ENCODE results near the gene NARS2. TPM values are rescaled to one million over a fixed set of nuclear protein-coding genes. Genes with fewer than 3 reads are reported as not detected.

Gene NARS2
- total RNA-seq, 1 donor from 2014 or later = 27.5 TPM

- Mint-ChIP-seq H3K9me3 (no peaks in the 10 kb centered on the region), H3K27me3 (no peaks in the 10 kb centered on the region), H3K36me3 (peaks cover 25% of the 10 kb centered on the region), H3K4me3 (peak overlapping the region; percentile 32), H3K4me1 (ENCODE audit: unreplicated experiment) (peaks cover 13% of the 10 kb centered on the region), H3K27ac (peak overlapping the region; percentile 55)
- TF ChIP-seq, protein P1, sequence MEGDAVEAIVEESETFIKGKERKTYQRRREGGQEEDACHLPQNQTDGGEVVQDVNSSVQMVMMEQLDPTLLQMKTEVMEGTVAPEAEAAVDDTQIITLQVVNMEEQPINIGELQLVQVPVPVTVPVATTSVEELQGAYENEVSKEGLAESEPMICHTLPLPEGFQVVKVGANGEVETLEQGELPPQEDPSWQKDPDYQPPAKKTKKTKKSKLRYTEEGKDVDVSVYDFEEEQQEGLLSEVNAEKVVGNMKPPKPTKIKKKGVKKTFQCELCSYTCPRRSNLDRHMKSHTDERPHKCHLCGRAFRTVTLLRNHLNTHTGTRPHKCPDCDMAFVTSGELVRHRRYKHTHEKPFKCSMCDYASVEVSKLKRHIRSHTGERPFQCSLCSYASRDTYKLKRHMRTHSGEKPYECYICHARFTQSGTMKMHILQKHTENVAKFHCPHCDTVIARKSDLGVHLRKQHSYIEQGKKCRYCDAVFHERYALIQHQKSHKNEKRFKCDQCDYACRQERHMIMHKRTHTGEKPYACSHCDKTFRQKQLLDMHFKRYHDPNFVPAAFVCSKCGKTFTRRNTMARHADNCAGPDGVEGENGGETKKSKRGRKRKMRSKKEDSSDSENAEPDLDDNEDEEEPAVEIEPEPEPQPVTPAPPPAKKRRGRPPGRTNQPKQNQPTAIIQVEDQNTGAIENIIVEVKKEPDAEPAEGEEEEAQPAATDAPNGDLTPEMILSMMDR (conservative IDR thresholded peaks at IDR 0.05) = no peak
- no peak for DNase-seq (ENCODE audit: extremely low spot score, unreplicated experiment)
Observed at GRCh38 chr11:78432956-78433355, 141.7 kb downstream of the NARS2 start.

DNA sequence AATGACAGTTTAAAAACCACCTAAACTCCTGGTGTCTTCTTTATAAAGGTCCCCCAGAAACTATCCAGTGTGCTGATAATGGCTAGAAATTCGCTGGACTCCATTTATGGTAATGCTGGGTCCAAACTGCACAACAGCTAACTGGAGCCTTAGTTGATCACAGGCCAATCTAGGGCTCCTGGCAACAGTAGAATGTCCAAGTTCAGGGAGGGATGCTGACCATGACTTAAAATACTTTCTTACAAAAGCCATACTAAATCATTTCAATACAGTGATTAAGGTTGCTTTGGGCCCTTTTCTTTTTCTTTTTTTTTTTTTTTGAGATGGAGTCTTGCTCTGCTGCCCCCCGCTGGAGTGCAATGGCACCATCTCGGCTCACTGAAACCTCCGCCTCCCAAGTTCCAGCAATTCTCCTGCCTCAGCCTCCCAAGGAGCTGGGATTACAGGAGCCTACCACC is 142.6 kb downstream of the NARS2 start:
- no peaks in the 10 kb centered on the region for H3K27me3 Mint-ChIP-seq
- H3K4me1 Mint-ChIP-seq (ENCODE audit: unreplicated experiment) = peaks cover 13% of the 10 kb centered on the region
- H3K4me3 Mint-ChIP-seq = no peak overlapping the region
- TF ChIP-seq, protein P1 (conservative IDR thresholded peaks at IDR 0.05) = peak; percentile 72
- DNase-seq (ENCODE audit: extremely low spot score, unreplicated experiment) = no peak
- no peaks in the 10 kb centered on the region for H3K9me3 Mint-ChIP-seq
- H3K36me3 Mint-ChIP-seq = peaks cover 21% of the 10 kb centered on the region
- H3K27ac Mint-ChIP-seq = no peak overlapping the region

DNA sequence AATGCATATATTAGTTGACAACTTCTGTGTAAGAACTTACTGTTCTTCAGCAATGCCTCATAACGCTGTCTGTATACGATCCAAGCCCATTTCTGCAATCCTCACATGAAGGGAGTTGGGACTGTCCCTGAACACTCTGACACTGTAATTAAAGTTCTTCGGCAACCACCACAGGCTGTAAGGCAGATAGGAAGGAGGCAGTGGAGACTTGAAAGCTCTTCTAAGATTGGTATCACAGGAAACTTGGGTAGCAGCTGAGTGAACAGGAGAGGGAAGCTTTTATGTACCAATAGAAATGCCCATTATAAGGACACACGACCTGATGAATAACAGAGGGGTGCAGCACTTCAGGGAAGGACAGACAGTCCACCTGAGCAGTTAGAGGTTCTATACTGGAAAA is 145.0 kb downstream of the NARS2 start:
- Mint-ChIP-seq H3K36me3 (peaks cover 12% of the 10 kb centered on the region), H3K27ac (peak overlapping the region; percentile 23), H3K4me1 (ENCODE audit: unreplicated experiment) (peaks cover 20% of the 10 kb centered on the region), H3K27me3 (no peaks in the 10 kb centered on the region), H3K4me3 (no peak overlapping the region), H3K9me3 (no peaks in the 10 kb centered on the region)
- TF ChIP-seq, protein P1 (conservative IDR thresholded peaks at IDR 0.05) = no peak
- DNase-seq (ENCODE audit: extremely low spot score, unreplicated experiment) = no peak

DNA sequence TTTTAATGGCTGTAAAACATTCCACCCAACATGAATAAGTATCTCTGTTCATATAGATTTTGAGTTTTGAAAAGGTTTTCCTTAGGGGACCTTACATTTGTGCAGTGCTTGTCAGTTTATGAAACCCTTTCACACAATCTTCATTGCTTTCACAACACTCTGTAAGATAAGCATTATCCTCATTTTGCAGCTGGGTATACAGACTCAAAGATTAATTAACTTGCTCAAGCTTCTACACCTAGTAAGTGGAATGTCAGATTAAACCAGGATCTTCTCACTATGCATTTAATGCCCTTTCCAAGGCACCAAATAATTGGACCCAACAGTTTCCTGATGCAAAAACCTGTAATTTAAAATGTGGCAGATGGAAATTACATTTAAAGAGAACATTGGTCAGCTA is 145.5 kb downstream of the NARS2 start:
- H3K27me3 Mint-ChIP-seq = no peaks in the 10 kb centered on the region
- no peak for DNase-seq (ENCODE audit: extremely low spot score, unreplicated experiment)
- H3K27ac Mint-ChIP-seq = no peak overlapping the region
- H3K4me1 Mint-ChIP-seq (ENCODE audit: unreplicated experiment) = peaks cover 23% of the 10 kb centered on the region
- TF ChIP-seq, protein P1 (conservative IDR thresholded peaks at IDR 0.05) = no peak
- H3K36me3 Mint-ChIP-seq = peaks cover 15% of the 10 kb centered on the region
- H3K9me3 Mint-ChIP-seq = no peaks in the 10 kb centered on the region
- no peak overlapping the region for H3K4me3 Mint-ChIP-seq

DNA sequence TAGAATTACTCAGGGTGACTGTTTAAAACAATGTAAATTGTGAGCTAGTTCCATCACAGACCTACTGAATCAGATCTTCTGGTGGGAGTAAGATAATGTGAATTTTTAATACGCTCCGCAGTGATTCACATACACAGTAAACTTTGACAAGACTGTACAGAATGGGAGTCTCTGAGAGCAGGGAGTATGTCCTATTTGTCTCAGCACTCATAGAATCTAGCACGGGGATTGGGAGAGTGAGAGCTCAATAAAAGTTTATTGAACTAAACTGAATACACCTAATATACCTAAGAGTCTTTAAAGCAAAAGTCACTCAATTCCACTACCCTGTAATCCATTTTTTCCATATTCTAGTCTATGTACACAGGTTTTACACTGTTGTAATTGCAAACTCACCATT is 145.9 kb downstream of the NARS2 start:
- no peak for DNase-seq (ENCODE audit: extremely low spot score, unreplicated experiment)
- peaks cover 19% of the 10 kb centered on the region for H3K4me1 Mint-ChIP-seq (ENCODE audit: unreplicated experiment)
- H3K36me3 Mint-ChIP-seq = peaks cover 15% of the 10 kb centered on the region
- TF ChIP-seq, protein P1 (conservative IDR thresholded peaks at IDR 0.05) = no peak
- no peak overlapping the region for H3K27ac Mint-ChIP-seq
- no peak overlapping the region for H3K4me3 Mint-ChIP-seq
- H3K27me3 Mint-ChIP-seq = no peaks in the 10 kb centered on the region
- H3K9me3 Mint-ChIP-seq = no peaks in the 10 kb centered on the region

DNA sequence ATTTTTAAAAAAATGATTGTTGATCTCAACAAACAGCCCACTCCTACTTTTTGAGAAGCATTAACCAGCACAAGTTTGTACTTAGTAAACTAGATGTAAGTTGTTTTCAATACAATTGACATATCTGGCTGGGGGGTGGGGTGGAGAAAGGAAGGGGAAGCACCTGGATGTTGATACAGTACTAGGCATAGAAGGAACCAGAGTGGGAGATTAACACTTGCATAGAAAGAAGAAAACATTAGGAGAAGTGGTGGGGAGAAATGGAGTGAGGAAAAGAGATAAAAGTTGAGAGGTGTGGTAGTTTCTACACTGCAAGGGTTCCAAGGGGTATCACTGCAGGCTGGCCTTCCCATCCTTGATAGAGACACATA is 146.4 kb downstream of the NARS2 start:
- TF ChIP-seq, protein P1 (conservative IDR thresholded peaks at IDR 0.05) = no peak
- H3K9me3 Mint-ChIP-seq = no peaks in the 10 kb centered on the region
- peaks cover 15% of the 10 kb centered on the region for H3K36me3 Mint-ChIP-seq
- H3K27ac Mint-ChIP-seq = peak overlapping the region; percentile 27
- DNase-seq (ENCODE audit: extremely low spot score, unreplicated experiment) = no peak
- no peak overlapping the region for H3K4me3 Mint-ChIP-seq
- peaks cover 15% of the 10 kb centered on the region for H3K4me1 Mint-ChIP-seq (ENCODE audit: unreplicated experiment)
- H3K27me3 Mint-ChIP-seq = no peaks in the 10 kb centered on the region

All from type B pancreatic cell (in vitro differentiated cells).